ENCODE measurements around the gene SLC4A3.

SLC4A3 gene

DNA sequence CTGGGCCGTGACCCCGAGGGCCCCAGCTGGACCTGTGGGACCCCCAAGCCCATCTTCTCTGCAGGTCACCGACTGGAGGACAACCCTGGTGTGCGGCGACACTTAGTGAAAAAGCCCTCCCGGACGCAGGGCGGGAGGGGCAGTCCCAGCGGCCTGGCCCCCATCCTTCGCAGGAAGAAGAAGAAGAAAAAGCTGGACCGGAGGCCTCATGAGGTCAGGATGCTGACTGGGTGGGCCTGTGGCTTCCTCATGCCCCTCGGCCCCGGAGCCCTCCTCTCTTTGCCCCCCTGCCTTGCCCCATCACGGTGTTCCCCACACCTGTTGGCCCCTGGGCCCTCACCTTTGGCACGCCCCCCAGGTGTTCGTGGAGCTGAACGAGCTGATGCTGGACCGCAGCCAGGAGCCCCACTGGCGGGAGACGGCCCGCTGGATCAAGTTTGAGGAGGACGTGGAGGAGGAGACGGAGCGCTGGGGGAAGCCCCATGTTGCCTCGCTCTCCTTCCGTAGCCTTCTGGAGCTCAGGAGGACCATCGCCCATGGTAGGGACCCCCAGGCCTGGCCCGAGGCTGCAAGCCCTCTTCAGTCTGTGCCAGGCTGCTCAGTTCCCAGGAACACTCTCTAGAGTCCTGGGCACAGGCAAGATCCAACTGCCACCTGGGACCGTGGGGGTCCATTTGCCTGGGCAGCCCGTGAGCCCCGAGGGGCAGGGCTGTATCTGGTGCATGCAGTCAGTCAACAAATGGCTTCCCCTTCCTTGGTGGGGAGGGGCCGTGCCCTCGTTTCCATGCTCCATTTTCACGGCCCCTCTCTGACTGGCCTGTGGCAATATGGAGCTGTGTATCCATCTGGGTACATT lies 4.7 kb downstream of the SLC4A3 start:
- Histone ChIP-seq H3K4me1 (peaks cover 4% of the 10 kb centered on the region; the same call in 1 of the 2 replicates), H3K27me3 (ENCODE audit: low read depth) (no peaks in the 10 kb centered on the region), H3K9me3 (no peaks in the 10 kb centered on the region), H3K4me3 (no peak overlapping the region), H3K36me3 (replicated peaks) (no peaks in the 10 kb centered on the region)
- in situ Hi-C loops (cut with MboI; ENCODE audit: low sequenced_read_pairs): no loop called here
- DNase-seq (ENCODE audit: low spot score in 2 of 2): peak in 1 of 2 experiments; percentile 10

DNA sequence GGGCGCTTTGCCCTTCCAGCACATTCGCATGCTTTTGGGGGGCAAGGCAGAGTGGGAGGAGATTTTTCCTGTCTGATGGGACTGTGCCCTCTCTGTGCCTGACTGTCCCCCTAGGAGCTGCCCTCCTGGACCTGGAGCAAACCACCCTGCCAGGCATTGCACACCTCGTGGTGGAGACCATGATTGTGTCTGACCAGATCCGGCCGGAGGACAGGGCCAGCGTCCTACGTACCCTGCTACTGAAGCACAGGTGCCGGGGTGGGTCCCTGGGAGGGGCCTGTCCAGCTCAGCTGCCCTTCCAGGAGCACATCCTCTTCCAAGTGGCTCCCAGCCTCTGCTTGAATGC lies 5.3 kb downstream of the SLC4A3 start:
- Histone ChIP-seq H3K4me3 (no peak overlapping the region), H3K36me3 (replicated peaks) (no peaks in the 10 kb centered on the region), H3K9me3 (no peaks in the 10 kb centered on the region), H3K27me3 (ENCODE audit: low read depth) (no peaks in the 10 kb centered on the region), H3K4me1 (peaks cover 3% of the 10 kb centered on the region; the same call in 1 of the 2 replicates)
- in situ Hi-C loops (cut with MboI; ENCODE audit: low sequenced_read_pairs): no loop called here
- no peak for DNase-seq (ENCODE audit: low spot score in 2 of 2)

DNA sequence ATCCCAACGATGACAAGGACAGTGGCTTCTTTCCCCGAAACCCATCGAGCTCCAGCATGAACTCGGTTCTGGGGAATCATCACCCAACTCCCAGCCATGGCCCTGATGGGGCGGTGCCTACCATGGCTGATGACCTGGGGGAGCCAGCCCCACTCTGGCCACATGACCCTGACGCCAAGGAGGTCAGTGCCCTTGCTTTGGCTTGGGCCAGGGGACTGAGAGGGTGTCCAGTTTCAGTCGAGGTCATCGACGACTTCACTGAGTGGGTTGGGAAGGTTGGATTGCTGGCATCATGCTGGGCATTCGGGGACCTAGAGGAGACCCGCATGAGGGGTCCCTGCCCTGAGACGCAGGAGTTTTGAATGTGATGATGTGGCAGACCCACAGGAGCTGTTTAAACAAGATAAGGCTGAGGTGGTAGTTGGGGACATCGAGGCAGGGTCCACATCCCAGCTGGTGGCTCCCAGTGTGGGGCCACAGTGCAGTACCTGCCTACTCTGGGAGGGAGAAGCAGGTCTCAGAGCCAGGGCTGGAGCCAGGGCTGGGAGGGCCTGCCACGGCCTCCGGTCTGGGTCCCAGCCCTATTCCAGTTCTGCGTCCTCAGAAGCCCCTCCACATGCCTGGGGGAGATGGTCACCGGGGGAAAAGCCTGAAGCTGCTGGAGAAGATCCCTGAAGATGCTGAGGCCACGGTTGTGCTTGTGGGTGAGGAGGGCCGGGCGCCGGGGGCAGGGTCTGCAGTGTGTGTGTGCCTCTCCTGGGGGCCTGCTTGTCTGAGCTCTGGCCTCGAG lies 6.0 kb downstream of the SLC4A3 start:
- H3K36me3 ChIP-seq (replicated peaks): no peaks in the 10 kb centered on the region
- in situ Hi-C loops (cut with MboI; ENCODE audit: low sequenced_read_pairs): no loop called here
- no peak overlapping the region for H3K4me3 ChIP-seq
- DNase-seq (ENCODE audit: low spot score in 2 of 2): no peak
- H3K4me1 ChIP-seq: no peaks in the 10 kb centered on the region
- no peaks in the 10 kb centered on the region for H3K27me3 ChIP-seq (ENCODE audit: low read depth)
- no peaks in the 10 kb centered on the region for H3K9me3 ChIP-seq

GRCh38 chr2:219634171-219634940 lies 6.9 kb downstream of the SLC4A3 start:
- no peaks in the 10 kb centered on the region for H3K4me1 ChIP-seq
- no peak for DNase-seq (ENCODE audit: low spot score in 2 of 2)
- no peaks in the 10 kb centered on the region for H3K9me3 ChIP-seq
- no peak overlapping the region for H3K4me3 ChIP-seq
- no peaks in the 10 kb centered on the region for H3K36me3 ChIP-seq (replicated peaks)
- in situ Hi-C loops (cut with MboI; ENCODE audit: low sequenced_read_pairs): no loop called here
- no peaks in the 10 kb centered on the region for H3K27me3 ChIP-seq (ENCODE audit: low read depth)

DNA sequence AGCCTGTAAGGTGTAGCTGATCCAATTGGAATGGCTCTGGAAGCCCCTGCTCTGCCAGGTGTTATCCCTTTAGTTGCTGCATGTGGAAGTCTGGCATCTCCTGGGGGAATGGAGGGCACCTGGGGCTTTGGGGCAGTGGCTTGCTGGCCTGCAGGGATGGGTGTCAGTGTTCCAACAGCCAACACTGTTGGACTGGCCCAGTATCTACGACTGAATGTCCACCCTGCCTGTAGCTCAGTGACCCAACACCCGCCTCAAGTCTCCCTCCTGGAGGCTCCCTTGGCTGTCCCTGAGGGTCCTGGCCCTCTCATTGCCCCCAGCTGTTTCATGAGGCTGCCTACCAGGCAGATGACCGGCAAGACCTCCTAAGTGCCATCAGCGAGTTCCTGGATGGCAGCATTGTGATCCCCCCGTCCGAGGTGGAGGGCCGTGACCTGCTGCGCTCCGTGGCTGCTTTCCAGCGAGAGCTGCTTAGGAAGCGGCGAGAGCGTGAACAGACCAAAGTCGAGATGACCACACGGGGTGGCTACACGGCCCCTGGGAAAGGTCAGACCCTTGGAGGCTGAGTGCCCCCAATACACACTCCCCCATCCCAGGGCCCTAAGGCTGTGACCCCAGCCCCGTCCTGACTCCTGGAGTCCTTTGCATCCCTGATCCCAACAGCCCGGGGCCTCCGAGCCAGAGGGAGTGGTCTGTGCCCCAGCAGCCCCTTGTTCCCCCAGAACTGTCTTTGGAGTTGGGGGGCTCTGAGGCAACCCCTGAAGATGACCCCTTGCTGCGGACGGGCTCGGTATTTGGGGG lies 7.7 kb downstream of the SLC4A3 start:
- no peaks in the 10 kb centered on the region for H3K27me3 ChIP-seq (ENCODE audit: low read depth)
- H3K9me3 ChIP-seq: no peaks in the 10 kb centered on the region
- in situ Hi-C loops (cut with MboI; ENCODE audit: low sequenced_read_pairs): no loop called here
- no peak for DNase-seq (ENCODE audit: low spot score in 2 of 2)
- no peaks in the 10 kb centered on the region for H3K4me1 ChIP-seq
- H3K36me3 ChIP-seq (replicated peaks): no peaks in the 10 kb centered on the region
- no peak overlapping the region for H3K4me3 ChIP-seq

DNA sequence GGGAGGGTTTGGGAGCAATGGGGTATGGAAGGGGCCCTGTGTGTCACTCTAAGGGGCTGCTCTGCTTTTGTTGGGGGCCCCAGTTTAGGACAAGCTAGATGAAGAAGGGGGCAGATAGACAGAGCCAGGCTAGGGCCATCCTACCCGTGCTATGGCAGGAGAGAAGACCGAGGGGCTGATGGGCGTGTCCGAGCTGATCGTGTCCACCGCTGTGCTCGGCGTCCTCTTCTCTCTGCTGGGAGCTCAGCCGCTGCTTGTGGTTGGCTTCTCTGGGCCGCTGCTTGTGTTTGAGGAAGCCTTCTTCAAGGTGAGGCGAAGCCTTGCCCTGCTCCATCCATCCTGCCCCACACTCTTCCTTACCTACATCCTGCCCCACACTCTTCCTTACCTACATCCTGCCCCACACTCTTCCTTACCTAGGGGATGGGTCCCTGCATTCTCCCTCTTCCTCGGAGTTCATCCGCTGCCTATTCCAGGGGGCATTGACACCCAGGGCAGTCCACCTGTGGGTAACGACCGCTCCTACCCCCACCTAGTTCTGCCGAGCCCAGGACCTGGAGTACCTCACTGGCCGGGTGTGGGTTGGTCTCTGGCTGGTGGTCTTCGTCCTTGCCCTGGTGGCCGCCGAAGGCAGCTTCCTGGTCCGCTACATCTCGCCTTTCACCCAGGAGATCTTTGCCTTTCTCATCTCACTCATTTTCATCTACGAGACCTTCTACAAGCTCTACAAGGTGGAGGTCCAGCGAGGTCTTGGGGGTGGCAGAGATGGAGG lies 8.9 kb downstream of the SLC4A3 start:
- in situ Hi-C loops (cut with MboI; ENCODE audit: low sequenced_read_pairs): no loop called here
- Histone ChIP-seq H3K36me3 (replicated peaks) (no peaks in the 10 kb centered on the region), H3K9me3 (no peaks in the 10 kb centered on the region), H3K4me3 (no peak overlapping the region), H3K27me3 (ENCODE audit: low read depth) (no peaks in the 10 kb centered on the region), H3K4me1 (no peaks in the 10 kb centered on the region)
- no peak for DNase-seq (ENCODE audit: low spot score in 2 of 2)

DNA sequence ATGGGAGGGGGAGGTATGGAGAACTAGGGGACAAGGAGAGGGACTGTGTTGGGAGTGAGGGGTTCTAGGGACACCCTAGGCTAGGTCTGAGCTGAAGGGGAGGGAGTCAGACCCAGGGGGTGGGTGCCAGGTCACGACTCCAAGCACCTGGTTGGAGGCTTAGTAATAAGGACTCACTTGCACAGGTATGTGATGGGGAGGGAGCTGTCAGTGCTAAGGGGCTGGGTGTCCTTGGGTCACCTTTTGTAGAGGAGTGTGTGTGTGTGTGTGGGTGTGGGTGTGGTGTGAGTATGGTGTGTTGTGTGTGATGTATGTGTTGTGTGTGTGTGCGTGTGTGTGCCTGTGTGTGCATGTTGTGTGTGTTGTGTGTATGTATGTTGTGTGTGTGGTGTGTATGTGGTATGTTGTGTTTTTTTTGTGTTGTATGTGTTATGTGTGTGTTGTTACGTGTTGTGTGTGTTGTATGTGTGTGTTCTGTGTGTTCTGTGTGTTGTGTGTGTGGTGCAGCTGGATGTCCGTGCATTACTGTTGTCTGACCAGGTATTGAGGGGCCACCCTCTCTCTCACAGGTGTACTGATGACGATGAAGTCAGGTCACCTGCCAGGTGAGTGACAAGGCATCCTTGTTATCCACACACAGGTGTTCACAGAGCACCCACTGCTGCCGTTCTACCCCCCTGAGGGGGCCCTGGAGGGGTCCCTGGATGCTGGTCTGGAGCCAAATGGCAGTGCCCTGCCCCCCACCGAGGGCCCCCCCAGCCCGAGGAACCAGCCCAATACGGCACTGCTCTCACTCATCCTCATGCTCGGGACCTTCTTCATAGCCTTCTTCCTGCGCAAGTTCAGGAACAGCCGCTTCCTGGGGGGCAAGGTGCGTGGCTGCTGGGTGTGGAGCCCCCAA lies 9.8 kb downstream of the SLC4A3 start:
- in situ Hi-C loops (cut with MboI; ENCODE audit: low sequenced_read_pairs): no loop called here
- no peaks in the 10 kb centered on the region for H3K4me1 ChIP-seq
- no peak for DNase-seq (ENCODE audit: low spot score in 2 of 2)
- H3K9me3 ChIP-seq: no peaks in the 10 kb centered on the region
- no peaks in the 10 kb centered on the region; the same call in 1 of the 2 replicates for H3K36me3 ChIP-seq (replicated peaks)
- H3K4me3 ChIP-seq: no peak overlapping the region
- no peaks in the 10 kb centered on the region for H3K27me3 ChIP-seq (ENCODE audit: low read depth)

GRCh38 chr2:219637842-219638185 lies 10.4 kb downstream of the SLC4A3 start:
- in situ Hi-C loops (cut with MboI; ENCODE audit: low sequenced_read_pairs): no loop called here
- H3K9me3 ChIP-seq: no peaks in the 10 kb centered on the region
- H3K27me3 ChIP-seq (ENCODE audit: low read depth): no peaks in the 10 kb centered on the region
- no peaks in the 10 kb centered on the region for H3K4me1 ChIP-seq
- no peak overlapping the region for H3K4me3 ChIP-seq
- H3K36me3 ChIP-seq (replicated peaks): no peaks in the 10 kb centered on the region; the same call in 1 of the 2 replicates
- no peak for DNase-seq (ENCODE audit: low spot score in 2 of 2)

DNA sequence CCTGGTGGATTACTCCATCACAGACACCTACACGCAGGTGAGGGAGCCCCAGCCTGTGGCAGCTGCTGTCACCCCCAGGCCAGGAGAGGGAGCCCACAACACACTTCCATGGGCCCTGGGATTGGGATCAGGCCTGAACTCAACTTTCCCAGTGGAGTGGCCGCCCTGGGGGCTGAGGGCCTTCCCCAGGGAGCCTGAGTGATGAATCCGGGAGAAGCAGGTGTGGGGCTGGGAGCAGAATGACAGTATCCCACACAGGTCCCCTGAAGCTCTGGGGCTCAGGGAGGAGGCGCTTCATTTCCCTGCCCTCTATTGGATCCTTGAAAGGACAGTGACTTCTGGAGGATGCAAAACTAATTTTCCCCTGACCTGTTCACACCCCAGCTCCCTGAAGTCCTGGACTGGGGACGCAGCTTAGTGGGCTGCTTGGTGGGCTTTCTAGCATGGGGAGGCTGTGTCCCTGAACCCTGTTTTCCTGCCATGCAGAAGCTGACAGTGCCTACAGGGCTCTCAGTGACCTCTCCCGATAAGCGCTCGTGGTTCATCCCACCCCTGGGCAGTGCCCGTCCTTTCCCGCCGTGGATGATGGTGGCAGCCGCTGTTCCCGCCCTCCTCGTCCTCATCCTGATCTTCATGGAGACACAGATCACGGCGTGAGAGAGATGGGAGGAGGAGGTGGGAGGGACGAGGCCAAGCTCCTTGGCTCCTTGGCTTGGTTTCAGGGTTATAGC lies 11.0 kb downstream of the SLC4A3 start:
- no peaks in the 10 kb centered on the region; the same call in 1 of the 2 replicates for H3K36me3 ChIP-seq (replicated peaks)
- DNase-seq (ENCODE audit: low spot score in 2 of 2): no peak
- no peaks in the 10 kb centered on the region for H3K4me1 ChIP-seq
- no peaks in the 10 kb centered on the region for H3K27me3 ChIP-seq (ENCODE audit: low read depth)
- H3K4me3 ChIP-seq: no peak overlapping the region
- in situ Hi-C loops (cut with MboI; ENCODE audit: low sequenced_read_pairs): no loop called here
- H3K9me3 ChIP-seq: no peaks in the 10 kb centered on the region

- Histone ChIP-seq H3K9me3 (no peaks in the 10 kb centered on the region), H3K4me1 (no peaks in the 10 kb centered on the region), H3K27me3 (ENCODE audit: low read depth) (no peaks in the 10 kb centered on the region), H3K4me3 (no peak overlapping the region), H3K36me3 (replicated peaks) (no peaks in the 10 kb centered on the region; the same call in 1 of the 2 replicates)
- DNase-seq (ENCODE audit: low spot score in 2 of 2): no peak
- in situ Hi-C loops (cut with MboI; ENCODE audit: low sequenced_read_pairs): no loop called here
Measured at GRCh38 chr2:219638948-219639755, 11.7 kb downstream of the SLC4A3 start.

Measured in HAP-1 (cell line).